NOMO-1 treated with DMSO at 0.1 percent for 48 hours (cell line): ENCODE data around the gene CACNG7.

Source experiments
- DNase-seq: peaks from one replicate; lab custom pipeline; 2025; ENCODE audit not compliant: unreplicated experiment; lab: John Stamatoyannopoulos, UW

CACNG7 gene

DNA sequence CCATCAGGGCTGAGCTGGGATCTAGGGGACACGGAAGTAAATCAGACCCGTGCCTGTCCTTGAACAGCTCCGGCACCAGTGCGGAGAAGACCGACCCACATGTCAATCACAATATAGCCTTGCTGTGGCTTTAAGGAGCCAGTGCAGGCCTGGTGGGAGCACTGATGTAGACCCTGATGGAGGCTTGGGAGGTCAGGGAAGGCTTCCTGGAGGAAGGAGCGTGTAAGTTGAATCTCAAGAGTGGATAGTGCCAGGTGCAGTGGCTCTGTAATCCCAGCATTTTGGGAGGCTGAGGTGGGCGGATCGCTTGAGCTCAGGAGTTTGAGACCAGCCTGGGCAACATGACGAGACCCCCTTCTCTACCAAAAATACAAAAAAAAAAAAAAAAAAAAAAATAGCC lies 42.9 kb downstream of the CACNG7 start:
- DNase-seq, result no peak

DNA sequence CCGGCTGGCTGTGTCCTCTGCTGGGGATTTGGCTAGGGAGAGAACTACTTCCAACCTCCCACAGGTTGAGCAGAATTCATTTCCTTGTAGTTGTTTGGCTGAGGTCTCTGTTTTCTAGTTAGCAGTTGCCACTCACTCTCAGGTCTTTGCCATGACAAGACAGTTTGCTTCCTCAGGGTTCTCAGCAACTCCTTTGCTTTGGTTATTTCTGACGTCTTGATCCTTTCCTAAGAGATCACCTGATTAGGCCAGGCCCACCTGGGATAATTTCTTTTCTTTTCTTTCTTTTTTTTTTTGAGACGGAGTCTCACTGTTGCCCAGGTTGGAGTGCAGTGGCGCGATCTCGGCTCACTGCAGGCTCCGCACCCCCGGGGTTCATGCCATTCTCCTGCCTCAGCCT lies 44.3 kb downstream of the CACNG7 start:
- no peak for DNase-seq

DNA sequence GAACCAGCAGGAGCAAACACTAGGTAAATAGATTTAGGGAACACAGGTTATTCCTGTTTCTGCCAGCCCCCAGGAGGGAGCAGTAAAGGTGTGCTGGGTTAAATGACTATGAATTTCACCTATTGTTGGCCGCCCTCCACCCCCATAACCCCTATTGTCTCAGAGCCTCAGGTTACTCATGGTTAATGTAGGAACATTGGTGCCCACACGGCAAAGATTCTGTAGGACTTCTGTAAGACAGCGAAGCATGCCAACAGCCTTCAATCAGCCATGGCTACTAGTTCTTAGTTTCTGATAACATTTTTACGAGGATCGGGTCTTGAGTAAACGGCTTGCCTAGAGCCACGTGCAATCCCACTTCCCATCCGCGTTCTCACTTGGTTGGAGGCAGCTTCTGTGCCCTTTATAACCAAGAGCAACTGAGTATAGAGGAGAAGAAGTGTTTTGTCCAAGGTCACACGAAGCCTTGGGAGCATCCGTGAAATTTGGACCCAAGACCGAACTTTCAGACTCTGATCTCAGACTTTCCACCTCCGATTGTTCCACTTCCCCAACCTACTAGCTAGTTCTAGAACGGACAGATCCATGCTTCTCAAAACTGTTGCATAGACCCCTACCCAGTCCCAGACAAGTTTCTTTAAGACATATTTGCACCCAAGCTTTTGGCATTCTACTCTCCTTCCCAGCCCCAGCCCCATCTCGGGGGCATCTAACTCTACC lies 48.5 kb downstream of the CACNG7 start:
- no peak for DNase-seq

DNA sequence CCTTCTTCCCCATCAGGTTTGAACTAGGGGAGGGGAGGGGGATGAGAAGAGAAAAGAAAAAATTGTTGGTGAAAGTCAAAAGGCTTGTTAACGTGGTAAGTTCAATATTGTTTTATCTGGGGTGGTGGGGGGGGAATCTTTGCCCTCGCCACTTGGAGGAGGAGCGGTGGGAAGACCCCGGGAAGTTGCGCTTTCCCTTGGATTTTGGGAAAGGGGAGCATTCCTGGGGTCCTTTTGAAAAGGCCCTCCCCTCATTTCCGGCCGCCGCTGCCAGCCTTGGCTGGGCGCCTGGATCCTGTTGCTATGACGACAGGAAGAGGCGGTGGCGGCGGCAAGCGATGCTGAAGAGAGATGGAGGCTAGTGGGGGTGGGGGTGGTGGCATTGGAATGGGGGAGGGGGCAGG lies 49.1 kb downstream of the CACNG7 start:
- no peak for DNase-seq

DNA sequence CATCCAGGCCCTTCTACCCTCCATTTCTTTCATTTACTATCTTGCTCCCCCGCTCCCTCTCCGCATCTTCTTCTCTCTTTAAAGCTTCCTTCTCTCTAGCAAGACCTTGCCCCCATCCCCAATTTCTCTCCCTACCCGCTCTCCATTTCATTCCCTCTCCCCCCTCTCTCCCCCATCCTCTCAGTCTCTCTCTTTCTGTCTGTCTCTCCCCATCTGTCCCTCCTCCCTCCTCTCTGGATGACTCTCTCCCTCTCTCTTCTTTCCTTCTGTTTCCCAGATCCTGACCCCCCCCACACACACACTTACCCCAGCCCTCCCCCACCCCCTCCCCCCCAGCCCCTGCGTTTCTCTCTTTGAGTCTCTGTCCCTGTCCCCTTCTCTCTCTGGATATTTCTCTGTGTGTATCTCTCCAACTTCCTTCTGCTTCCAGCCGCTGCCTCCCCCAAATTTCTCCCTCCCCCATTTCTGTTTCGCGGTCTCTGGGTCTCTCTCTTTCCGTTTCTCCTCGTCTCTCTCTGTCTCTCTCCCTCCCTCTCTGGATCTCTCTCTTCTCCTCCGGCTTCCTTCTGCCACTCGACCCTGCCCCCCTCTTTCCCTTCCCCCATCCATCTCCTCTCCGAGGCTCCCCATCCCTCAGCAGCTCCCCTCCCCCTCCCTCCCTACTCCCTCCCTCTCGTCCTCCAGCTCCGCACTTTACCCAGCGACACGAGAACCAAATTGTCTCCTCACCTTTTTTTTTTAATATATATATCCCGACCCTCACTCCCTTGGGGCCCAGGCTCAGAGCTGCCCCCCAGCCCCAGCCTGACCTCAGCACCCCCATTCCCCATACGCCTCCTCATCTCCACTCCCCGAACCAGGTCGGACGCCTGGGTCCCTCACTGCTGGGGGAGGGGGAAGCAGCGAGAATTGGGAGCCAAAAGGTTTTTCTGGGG lies 50.0 kb downstream of the CACNG7 start:
- no peak for DNase-seq

DNA sequence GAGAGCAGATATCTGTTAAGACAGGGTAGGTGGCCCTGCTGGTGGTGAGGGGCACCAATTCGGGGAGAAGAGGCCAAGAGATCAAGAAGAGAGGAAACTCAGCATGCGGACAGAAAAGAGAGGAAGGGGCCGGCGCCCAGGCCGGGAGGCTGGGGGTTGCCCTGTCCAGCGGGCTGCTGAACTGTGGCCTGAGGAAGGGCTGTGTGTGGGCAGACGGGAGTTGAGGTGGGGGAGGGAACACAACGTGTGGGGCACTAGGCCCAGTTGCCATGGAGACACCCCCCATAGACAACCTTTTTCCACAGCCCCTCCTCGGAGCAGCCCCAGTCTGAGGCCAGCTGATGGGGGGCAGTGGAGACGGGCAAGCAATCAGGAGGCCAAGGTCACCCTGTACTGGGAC lies 51.1 kb downstream of the CACNG7 start:
- no peak for DNase-seq

DNA sequence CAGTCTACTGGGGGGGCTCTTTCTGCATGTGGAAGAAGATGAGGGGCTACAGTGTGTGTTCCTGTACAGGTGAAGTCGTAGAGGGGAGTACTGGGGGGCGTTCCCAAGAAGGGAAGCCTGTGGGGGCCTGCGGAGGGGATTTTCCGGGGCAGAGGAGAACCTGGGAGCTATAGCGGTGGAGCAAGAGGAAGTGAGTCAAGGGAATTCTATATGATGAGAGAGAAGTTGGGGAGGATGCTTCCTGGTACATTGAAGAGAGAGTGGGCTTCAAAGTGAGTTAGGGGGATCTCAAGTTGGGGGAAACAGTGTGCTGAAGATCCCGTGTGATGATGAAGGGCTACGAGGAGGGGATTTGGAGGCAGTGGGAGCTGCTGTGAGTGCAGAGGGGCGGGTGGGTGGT lies 51.8 kb downstream of the CACNG7 start:
- no peak for DNase-seq

DNA sequence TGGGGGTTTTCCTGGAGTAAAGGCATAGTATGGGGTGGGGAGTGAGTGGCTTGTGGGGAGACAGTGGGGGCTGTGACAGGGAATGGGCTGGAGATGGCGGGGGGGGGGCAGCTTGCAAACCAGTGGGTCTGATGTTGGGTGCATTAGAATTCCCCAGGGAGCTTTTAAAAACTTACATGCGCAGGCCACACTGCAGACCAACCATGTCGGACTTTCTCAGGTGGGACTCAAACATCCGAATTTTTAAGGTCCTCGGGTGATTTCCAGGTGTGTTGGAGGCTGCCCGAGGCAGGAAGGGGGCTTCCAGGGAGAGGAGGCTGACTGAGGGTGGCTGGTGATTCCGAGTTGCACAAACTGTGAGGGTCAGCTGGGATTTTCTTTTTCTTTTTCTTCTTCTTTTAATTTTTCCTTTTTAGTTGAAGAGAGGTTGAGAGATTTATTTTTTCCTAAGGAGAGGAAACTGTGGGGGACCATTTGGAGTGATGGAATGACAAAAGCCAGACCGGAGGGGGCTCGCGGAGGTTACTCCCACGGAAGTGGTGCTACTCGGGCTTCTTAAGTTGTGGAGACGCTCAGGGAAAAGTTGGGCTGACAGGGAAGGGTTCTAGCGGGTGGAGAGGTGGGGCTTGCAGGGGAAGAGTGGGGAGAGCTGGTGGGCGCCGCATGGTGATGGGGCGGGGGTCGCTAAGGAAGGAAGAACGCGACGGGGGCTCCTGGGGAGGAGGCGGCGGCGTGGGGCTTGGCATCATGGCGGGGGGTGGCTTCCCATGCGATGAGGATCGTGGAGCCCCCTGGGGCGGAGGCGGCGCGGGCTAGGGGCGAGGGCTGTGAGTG lies 52.7 kb downstream of the CACNG7 start:
- DNase-seq, result no peak

DNA sequence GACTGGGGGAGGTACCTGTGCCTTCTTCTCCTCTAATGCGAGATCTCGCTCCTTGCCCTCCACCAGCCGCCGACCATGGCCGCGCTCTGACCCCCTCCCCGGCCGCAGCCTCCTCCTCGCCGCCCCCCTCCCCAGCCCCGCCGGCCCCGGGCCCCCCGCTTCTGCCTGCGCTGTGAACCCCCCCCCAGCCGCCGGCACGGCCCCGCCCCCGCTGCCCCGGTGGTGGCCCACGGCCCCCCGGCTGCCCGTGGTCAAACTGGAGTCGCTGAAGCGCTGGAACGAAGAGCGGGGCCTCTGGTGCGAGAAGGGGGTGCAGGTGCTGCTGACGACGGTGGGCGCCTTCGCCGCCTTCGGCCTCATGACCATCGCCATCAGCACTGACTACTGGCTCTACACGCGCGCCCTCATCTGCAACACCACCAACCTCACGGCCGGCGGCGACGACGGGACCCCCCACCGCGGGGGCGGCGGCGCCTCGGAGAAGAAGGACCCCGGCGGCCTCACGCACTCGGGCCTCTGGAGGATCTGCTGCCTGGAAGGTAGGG lies 53.9 kb downstream of the CACNG7 start, which contains the start of gene CACNG8:
CACNG8 (plus strand) TSS at position 51 of the 545 bp plus-strand sequence.
- DNase-seq, result no peak

DNA sequence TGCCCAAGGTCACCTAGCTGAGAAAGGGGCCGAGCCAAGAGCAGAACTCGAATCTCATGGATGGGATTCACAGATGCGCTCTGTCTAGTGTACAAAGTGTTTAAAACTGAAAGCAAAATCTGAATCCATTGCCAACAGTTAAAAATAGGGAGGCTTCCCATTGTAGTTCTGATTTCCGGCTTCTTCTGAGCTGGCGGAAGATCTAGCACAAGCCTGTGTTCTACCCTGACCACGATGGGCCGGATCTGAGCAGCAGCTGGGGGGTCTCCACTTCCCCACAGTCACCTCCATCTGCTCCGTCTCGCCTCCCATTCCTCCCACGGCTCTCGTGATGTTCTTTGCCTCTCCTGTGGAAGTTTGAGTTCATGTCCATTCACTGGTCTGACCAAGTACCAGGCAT lies 56.0 kb downstream of the CACNG7 start:
- DNase-seq, result no peak

DNA sequence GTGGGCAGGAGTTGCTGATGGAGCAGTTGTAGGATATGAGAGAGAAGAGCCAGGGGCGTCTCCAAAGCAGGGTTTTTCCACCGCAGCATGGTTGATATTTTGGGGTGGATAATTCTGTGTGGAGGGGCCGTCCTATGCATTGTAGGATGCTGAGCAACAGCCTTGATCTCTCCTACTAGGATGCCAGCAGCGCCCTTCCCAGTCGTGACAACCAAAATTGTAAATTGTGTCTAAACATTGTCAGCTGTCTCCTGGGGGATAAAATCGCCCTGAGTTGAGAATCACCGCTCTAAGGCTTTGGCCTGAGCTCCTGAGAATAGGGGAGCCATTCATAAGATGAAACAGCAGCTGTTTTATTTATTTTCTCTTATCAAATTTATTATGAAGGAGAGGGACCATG lies 57.9 kb downstream of the CACNG7 start:
- no peak for DNase-seq

DNA sequence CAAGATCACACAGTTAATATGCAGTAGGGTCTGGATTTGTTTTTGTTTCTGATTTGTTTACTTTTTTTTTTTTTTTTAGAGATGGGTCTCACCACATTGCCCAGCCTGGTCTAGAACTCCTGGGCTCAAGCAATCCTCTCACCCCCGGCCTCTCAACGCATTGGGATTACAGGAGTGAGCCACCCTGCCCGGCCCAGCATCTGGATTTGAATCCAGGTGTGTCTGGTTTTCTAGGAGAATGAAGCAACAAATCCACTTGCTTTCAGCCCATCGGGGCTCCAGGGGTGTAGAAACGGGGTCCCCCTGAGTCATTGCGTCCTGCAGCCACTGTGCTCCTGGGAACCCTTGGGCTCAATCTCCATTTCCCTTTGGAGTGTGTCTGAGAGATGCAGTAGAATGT lies 60.3 kb downstream of the CACNG7 start:
- DNase-seq, result no peak

DNA sequence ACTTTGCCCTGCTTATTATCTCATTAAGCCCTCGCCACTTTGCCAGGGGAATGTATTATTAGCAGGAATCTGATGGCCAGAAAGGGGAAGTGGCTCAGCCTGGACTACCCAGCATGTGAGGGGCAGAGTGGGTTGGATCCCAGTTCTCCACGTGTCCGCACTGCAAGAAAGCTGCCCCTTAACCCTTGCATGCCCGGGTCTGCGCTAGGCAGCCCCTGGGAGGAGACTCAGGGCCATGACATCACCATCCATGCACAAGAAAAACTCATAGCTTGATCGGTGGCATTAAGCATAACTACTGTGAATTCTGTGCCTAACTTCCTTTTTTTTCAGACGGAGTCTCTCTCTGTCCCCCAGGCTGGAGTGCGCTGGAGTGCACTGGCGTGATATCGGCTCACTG lies 62.6 kb downstream of the CACNG7 start:
- DNase-seq, result peak; percentile 71

DNA sequence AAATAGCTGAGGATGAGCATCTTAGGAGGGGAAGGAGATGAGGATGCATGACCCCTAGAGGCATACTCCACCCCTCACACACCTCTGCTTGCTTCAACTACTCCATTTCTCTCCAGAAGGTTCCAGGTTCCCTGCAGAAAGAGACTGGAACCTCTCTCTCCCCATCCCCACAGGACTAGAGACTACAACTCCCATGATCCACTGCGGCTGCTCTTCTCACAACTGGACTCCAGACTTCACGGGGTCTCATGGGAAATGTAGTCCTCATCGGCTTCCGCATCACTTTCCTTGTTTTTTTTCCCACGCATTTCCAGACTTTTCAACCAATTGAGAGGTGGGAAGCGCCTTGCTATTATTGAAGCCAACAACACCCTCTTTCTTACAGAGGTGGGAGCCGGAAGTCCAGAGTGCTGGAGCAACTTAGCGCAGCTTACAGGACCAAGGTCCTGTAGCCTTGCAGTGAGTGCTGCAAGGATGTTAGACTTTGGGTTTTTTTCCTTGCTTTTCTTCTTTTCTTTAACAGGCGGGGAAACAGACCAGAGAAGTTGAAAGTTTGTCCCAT lies 68.4 kb downstream of the CACNG7 start:
- DNase-seq, result peak; percentile 62

DNA sequence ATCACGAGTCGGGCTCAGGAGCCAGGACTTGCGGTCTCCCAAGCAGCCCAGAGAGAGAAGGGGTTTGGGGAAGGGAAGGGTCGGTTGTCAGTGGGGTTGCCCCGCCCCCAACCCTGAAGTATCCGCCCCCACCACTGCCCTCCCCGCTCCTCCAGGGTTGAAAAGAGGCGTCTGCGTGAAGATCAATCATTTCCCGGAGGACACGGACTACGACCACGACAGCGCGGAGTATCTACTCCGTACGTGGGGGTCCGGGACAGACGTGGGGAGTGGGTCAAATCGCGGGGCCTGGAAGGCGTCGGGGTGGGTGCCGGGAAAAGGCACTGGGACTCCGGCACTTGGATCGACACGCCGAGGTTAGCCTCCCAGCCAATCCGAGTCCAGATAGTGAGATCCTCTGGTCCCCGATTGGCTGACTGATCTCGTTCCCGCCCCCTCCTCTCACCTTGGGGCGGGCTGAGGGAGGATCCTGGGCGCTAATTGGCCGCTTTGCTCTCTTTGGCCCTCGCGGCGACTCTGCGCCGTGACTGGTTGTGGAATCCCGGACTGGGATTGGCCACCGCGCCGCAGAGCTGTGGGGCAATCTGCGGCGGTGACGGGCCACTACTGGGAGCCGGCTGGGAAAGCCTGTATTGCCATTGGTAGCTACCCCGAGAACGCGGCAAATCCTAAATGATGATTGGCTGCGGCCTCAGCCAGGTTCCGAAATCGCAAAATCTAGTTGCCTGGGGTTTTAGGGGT lies 69.1 kb downstream of the CACNG7 start:
- no peak for DNase-seq

DNA sequence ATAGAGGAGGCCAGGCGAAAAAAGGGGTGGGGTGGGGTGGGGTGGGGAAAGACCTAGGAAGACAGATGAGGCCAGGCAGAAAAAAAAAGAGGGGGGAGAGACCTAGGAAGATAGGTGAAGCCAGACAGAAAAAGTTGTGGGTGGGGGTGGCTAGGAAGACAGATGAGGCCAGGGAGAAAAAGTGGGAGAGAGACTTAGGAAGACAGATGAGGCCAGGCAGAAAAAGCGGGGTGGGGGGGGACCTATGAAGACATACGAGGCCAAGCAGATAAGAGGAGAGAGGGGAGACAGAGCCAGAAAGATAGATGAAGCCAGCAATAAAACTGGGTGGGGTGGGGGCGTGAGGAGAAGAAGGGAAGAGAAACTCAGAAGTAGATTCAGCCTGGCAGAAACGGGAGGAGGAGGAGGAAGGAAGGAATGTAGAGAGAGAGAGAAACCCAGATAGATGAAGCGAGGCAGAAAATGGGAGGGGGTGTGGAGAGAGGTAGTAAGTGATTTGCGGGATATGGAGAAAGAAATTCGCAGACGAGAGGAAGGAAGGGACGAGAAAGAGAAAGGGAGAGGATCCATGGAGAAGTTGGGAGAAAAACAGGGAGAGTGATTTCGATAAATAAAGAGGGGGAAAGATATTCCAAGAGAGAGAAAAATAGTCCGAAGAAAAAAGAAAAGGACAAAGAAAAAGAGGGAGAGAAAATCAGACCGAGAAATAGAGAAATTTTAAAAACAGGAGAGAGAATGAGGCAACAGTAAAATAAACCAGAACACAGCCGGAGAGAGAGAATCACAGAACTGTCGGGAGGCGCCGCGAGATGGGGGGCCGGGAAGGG lies 70.1 kb downstream of the CACNG7 start:
- no peak for DNase-seq

DNA sequence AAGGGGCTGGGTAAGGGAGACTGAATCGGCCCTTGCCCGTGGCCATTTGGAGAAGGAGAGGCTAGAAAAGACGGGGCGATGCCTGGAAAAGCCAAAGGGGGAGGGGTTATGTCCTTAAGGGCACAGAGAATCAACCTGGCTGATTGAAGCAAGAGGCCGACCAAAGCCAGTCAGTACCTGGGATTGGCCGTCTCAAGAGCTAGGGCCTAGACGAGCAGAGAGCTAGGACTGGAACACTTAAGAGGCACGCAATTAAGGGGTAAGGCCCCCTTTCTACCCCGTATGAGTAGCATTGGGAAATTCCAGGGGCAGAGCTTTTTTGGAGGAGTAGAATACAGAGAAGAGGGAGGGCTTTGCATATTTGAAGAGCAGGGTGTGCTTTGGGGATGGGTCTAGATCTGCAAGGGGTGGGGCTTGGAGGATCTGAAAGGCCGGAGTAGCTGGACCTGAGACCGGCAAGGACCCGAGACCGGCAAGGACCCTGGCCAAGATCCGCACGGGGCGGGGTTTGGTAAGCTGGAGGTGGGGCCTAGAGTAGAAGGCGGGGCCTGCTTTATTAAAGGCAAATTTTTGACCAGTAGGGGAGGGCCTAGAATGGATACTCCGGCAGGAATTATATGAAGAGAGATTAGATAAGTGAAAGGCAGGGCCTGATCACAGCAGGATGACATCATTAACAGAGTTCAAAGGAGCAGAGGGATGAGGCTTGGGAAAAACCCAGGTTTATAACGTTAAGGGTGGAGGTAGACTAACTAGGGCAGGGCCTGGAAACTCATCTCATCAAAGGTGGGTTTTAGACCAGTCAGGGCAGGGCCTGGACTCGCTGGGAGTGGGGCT lies 71.7 kb downstream of the CACNG7 start:
- no peak for DNase-seq

DNA sequence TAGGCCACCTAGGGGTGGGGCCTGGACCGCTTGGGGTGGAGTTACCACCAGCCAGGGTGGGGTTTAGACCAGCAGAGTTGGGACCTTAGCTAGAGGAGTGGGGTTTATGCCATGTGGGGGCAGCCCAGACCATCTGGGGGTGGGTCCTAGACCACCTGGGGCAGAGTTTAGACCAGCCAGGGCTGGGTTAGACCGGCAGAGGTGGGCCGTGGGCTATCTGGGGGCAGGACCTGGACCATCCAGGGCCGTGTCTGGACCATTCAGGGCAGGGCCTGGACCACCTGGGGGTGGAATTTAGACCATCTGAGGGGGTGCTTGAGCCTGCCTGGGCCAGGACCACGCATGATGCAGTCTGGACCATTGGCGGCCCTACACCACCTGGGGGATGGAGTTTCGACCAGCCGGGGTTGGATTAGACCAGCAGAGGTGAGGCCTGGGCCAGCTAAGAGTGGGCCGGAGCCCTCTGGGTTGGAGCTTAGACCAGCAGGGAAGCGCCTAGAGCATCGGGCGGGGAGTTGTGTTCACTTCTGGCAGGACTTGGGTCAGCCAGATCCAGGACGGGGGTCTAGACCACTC lies 72.4 kb downstream of the CACNG7 start:
- DNase-seq, result no peak
